B cell (primary cell): Measurements from ENCODE around the gene LNX1. TPM values are rescaled to one million over a fixed set of nuclear protein-coding genes. Genes with fewer than 3 reads are reported as not detected.

Experiments used
- ATAC-seq: fragments of 200-7000 bp; cut with Tn5 transposase; one replicate; pipeline ENCODE4 v1.10.0; 2021; ENCODE audit warnings: low read depth, mild to moderate bottlenecking, moderate number of reproducible peaks, moderate library complexity
- CTCF ChIA-PET: fragments of 350-600 bp; sonication (Branson Sonifier 250); formaldehyde crosslinking; loops from one replicate; lab custom pipeline; 2021; ENCODE audit warnings: antibody characterized with exemption, inconsistent platforms; lab: Charles Lee
- POLR2A ChIA-PET: fragments of 350-600 bp; sonication (Branson Sonifier 250); formaldehyde crosslinking; loops from one replicate; lab custom pipeline; 2021; ENCODE audit warnings: antibody characterized with exemption; lab: Charles Lee
- DNase-seq: peaks from one replicate; pipeline ENCODE4 v3.0.0; 2013
- H2AFZ ChIP-seq: 2 replicates; pipeline ENCODE4 v1.6.1; 2012; ENCODE audit warnings: mild to moderate bottlenecking, low read depth, low read length; ENCODE audit not compliant: insufficient read depth, poor library complexity, severe bottlenecking
- H3K27ac ChIP-seq, 2 donors: 1 replicate in 1 of 2; 2 replicates in 1 of 2; pipeline ENCODE4 v1.5.1; 2012 to 2013; ENCODE audit warnings: low read length in 2 of 2, mild to moderate bottlenecking in 2 of 2, moderate library complexity in 1 of 2
- H3K27me3 ChIP-seq, 4 experiments: fragments of 200-600 bp in 1 of 4; sonication (generic) in 1 of 4; replicated peaks in 1 of 4; 1 replicate in 2 of 4; 2 replicates in 2 of 4; pipeline versions ENCODE4 v1.6.1 to v1.7.0; 2013 to 2016; ENCODE audit warnings: low read length in 3 of 4, mild to moderate bottlenecking in 2 of 4, mixed read lengths in 1 of 4, moderate library complexity in 1 of 4; ENCODE audit not compliant: insufficient read depth in 4 of 4, control insufficient read depth in 3 of 4; ENCODE audit errors: control extremely low read depth in 1 of 4
- H3K36me3 ChIP-seq, 2 experiments: replicated peaks in 1 of 2; 1 replicate in 1 of 2; 2 replicates in 1 of 2; pipeline versions ENCODE4 v1.6.1 to v1.7.1; 2013; ENCODE audit warnings: low read length in 1 of 2; ENCODE audit not compliant: insufficient read depth in 2 of 2, control insufficient read depth in 1 of 2; ENCODE audit errors: control extremely low read depth in 1 of 2, extremely low read depth in 1 of 2
- H3K4me1 ChIP-seq, 2 donors: fragments of 200-600 bp in 1 of 2; sonication (generic) in 1 of 2; 1 replicate in 1 of 2; 2 replicates in 1 of 2; pipeline versions ENCODE4 v1.5.1 to v1.6.1; 2013 to 2017; ENCODE audit warnings: low read length in 2 of 2; ENCODE audit not compliant: control insufficient read depth in 2 of 2, insufficient read depth in 2 of 2
- H3K4me2 ChIP-seq: replicated peaks from 2 replicates; pipeline ENCODE3; 2012; ENCODE audit warnings: mild to moderate bottlenecking, low read depth, low read length; ENCODE audit not compliant: poor library complexity, severe bottlenecking
- H3K4me3 ChIP-seq, 5 experiments: fragments of 200-600 bp in 1 of 5; sonication (generic) in 1 of 5; 1 replicate in 3 of 5; 2 replicates in 2 of 5; pipeline versions ENCODE4 v1.5.1 to v1.7.0; 2011 to 2016; ENCODE audit warnings: low read length in 4 of 5, mild to moderate bottlenecking in 4 of 5, low read depth in 2 of 5, control low read depth in 1 of 5, moderate library complexity in 1 of 5; ENCODE audit not compliant: insufficient read depth in 1 of 5; ENCODE audit errors: control extremely low read depth in 1 of 5, extremely low read depth in 1 of 5
- H3K79me2 ChIP-seq: fragments of 200-600 bp; sonication (generic); one replicate; pipeline ENCODE4 v1.6.0; 2016; ENCODE audit warnings: low read length; ENCODE audit not compliant: control insufficient read depth, insufficient read depth
- H3K9ac ChIP-seq: fragments of 200-600 bp; sonication (generic); 2 replicates; pipeline ENCODE4 v1.6.1; 2017; ENCODE audit warnings: mild to moderate bottlenecking, low read length, moderate library complexity
- H3K9me3 ChIP-seq, 3 donors: one replicate each; pipeline versions ENCODE4 v1.6.1 to v1.7.1; 2013; ENCODE audit warnings: low read length in 2 of 3; ENCODE audit not compliant: control insufficient read depth in 2 of 3, insufficient read depth in 1 of 3; ENCODE audit errors: control extremely low read depth in 1 of 3
- H4K20me1 ChIP-seq: 2 replicates; pipeline ENCODE4 v1.6.0; 2012; ENCODE audit warnings: mild to moderate bottlenecking, low read length; ENCODE audit not compliant: insufficient read depth, control insufficient read depth, poor library complexity, severe bottlenecking
- H3K27ac Mint-ChIP-seq: one replicate; pipeline ENCODE4 v1.8.0; 2021; ENCODE audit warnings: mixed read lengths
- H3K27me3 Mint-ChIP-seq: one replicate; pipeline ENCODE4 v1.8.0; 2021; ENCODE audit warnings: mixed read lengths
- H3K4me1 Mint-ChIP-seq: one replicate; pipeline ENCODE4 v1.8.0; 2021; ENCODE audit warnings: mixed read lengths
- H3K4me3 Mint-ChIP-seq: one replicate; pipeline ENCODE4 v1.8.0; 2021; ENCODE audit warnings: mixed read lengths
- H3K9me3 Mint-ChIP-seq: one replicate; pipeline ENCODE4 v1.8.0; 2022; ENCODE audit warnings: mixed read lengths; ENCODE audit not compliant: insufficient read depth
- CTCF ChIP-seq: fragments of 200-600 bp; IDR thresholded peaks from one replicate; pipeline ENCODE4 v1.8.0; 2022; ENCODE audit warnings: antibody characterized with exemption, mild to moderate bottlenecking
- EZH2 ChIP-seq: IDR thresholded peaks from 2 replicates; pipeline ENCODE4 v1.6.1; 2012; ENCODE audit warnings: borderline replicate concordance, low read depth, mild to moderate bottlenecking, moderate library complexity, low read length; ENCODE audit not compliant: insufficient read depth, poor library complexity, severe bottlenecking
- WGBS: methylation state at CpG from one replicate; pipeline ENCODE4 v1.1.5; 2013; ENCODE audit warnings: missing lambda C conversion rate; ENCODE audit not compliant: insufficient coverage; 5-methylcytosine and 5-hydroxymethylcytosine counted together
- intact Hi-C: fragments of 100-400 bp; cut with micrococcal nuclease; formaldehyde crosslinking; loops from one replicate; pipeline ENCODE4 v1.10.0; 2022
- polyA plus RNA-seq: library from polyadenylated mRNA; depleted of rRNA; stranded (reverse); fragments of >200 nt; gene quantifications from 2 replicates; pipeline ENCODE4 v1.2.3, GENCODE V29; 2012
- total RNA-seq, 2 donors: library from RNA; stranded (reverse); fragments of 120-200 nt in 1 of 2; gene quantifications; 1 replicate in 1 of 2; 2 replicates in 1 of 2; pipeline versions ENCODE4 v1.2.3 to v1.2.4, GENCODE V29; 2013 to 2022

LNX1 gene
- total and polyA plus RNA-seq, 2 donors (not counting 1 experiment from before 2014, with no cell fraction given): not detected

- no peaks in the 10 kb centered on the region for H3K36me3 ChIP-seq
- Mint-ChIP-seq H3K27ac (no peak overlapping the region), H3K27me3 (peaks cover 13% of the 10 kb centered on the region), H3K9me3 (no peaks in the 10 kb centered on the region), H3K4me3 (no peak overlapping the region), H3K4me1 (peaks cover 10% of the 10 kb centered on the region)
- no peak overlapping the region for H2AFZ ChIP-seq
- CTCF ChIA-PET: no interaction called here
- H3K4me2 ChIP-seq: no peak overlapping the region
- POLR2A ChIA-PET: no interaction called here
- peaks cover 10 to 20% of the 10 kb centered on the region in 2 donors for H3K4me1 ChIP-seq
- WGBS: no CpG with 5 or more reads among the region's 2 CpGs
- no peak for DNase-seq
- H3K4me3 ChIP-seq: no peak overlapping the region
- H3K9me3 ChIP-seq: peaks cover 0 to 3% (median 0%) of the 10 kb centered on the region in 3 donors
- intact Hi-C loops: no loop called here
- no peak for ATAC-seq
- H3K9ac ChIP-seq: no peak overlapping the region
- H3K79me2 ChIP-seq: no peaks in the 10 kb centered on the region
- H4K20me1 ChIP-seq: no peaks in the 10 kb centered on the region
- TF ChIP-seq EZH2: no peak
- no peak for TF ChIP-seq CTCF
- H3K27ac ChIP-seq: no peak overlapping the region
- peaks cover 0 to 16% (median 4%) of the 10 kb centered on the region in 4 experiments for H3K27me3 ChIP-seq
Measured at GRCh38 chr4:53595834-53596233, 4.5 kb upstream of the LNX1 start.

- Histone ChIP-seq H3K4me3 (no peak overlapping the region), H3K27ac (no peak overlapping the region), H3K79me2 (no peaks in the 10 kb centered on the region), H4K20me1 (no peaks in the 10 kb centered on the region), H3K9me3 (peaks cover 0 to 3% (median 0%) of the 10 kb centered on the region in 3 donors), H3K9ac (no peak overlapping the region), H3K36me3 (no peaks in the 10 kb centered on the region), H3K4me1 (peaks cover 10 to 20% of the 10 kb centered on the region in 2 donors), H2AFZ (no peak overlapping the region), H3K4me2 (no peak overlapping the region), H3K27me3 (peaks cover 0 to 16% (median 5%) of the 10 kb centered on the region in 4 experiments)
- ChIA-PET CTCF (no interaction called here), POLR2A (no interaction called here)
- no peak for ATAC-seq
- H3K4me1 Mint-ChIP-seq: peaks cover 12% of the 10 kb centered on the region
- H3K27ac Mint-ChIP-seq: no peak overlapping the region
- H3K9me3 Mint-ChIP-seq: no peaks in the 10 kb centered on the region
- H3K27me3 Mint-ChIP-seq: peaks cover 19% of the 10 kb centered on the region
- TF ChIP-seq CTCF (no peak), EZH2 (no peak)
- no peak for DNase-seq
- 100% methylated on average over 2 of the region's 3 CpGs for WGBS
- intact Hi-C loops: no loop called here
- H3K4me3 Mint-ChIP-seq: no peak overlapping the region
Measured at GRCh38 chr4:53595204-53595603, 3.9 kb upstream of the LNX1 start.
